Spinal cord (tissue), 10 donors: ENCODE data around the gene PSIP1. TPM values are rescaled to one million over a fixed set of nuclear protein-coding genes. Genes with fewer than 3 reads are reported as not detected.

Experiments
- DNase-seq, 6 donors: peaks; one replicate each; pipeline versions ENCODE4 v3.0.0 to v3.0.0-alpha.2; 2013 to 2015; ENCODE audit warnings: low spot score in 6 of 6, low read depth in 4 of 6
- H3K27ac ChIP-seq: one replicate; pipeline ENCODE4 v1.5.1; 2013; ENCODE audit warnings: low read depth, low read length, control low read depth
- H3K27me3 ChIP-seq: one replicate; pipeline ENCODE4 v1.6.1; 2013; ENCODE audit warnings: low read length; ENCODE audit not compliant: control insufficient read depth, insufficient read depth
- H3K36me3 ChIP-seq: one replicate; pipeline ENCODE4 v1.6.1; 2013; ENCODE audit warnings: low read length; ENCODE audit not compliant: control insufficient read depth, insufficient read depth
- H3K4me1 ChIP-seq: one replicate; pipeline ENCODE4 v1.6.1; 2013; ENCODE audit warnings: low read length; ENCODE audit not compliant: control insufficient read depth, insufficient read depth
- H3K4me3 ChIP-seq: one replicate; pipeline ENCODE4 v1.5.1; 2013; ENCODE audit warnings: low read depth, low read length, control low read depth
- H3K9me3 ChIP-seq: one replicate; pipeline ENCODE4 v1.6.1; 2013; ENCODE audit warnings: low read length; ENCODE audit not compliant: control insufficient read depth, insufficient read depth
- WGBS: methylation state at CpG from one replicate; pipeline ENCODE4 v1.1.5; 2013; ENCODE audit warnings: missing lambda C conversion rate; ENCODE audit not compliant: insufficient coverage; 5-methylcytosine and 5-hydroxymethylcytosine counted together
- polyA plus RNA-seq, 2 donors: library from polyadenylated mRNA; unstranded; fragments of 120-200 nt; gene quantifications; one replicate each; pipeline ENCODE4 v1.2.1, GENCODE V29; 2013; ENCODE audit not compliant: insufficient read length in 2 of 2
- small RNA-seq: library from RNA; depleted of rRNA; stranded (forward); fragments of <200 nt; gene quantifications from one replicate; pipeline ENCODE3, GENCODE V24; 2014; ENCODE audit warnings: low replicate concordance
- total RNA-seq, 2 donors: library from RNA; depleted of rRNA in 1 of 2; stranded (reverse); fragments of 120-200 nt in 1 of 2; fragments of >200 nt in 1 of 2; gene quantifications; one replicate each; pipeline versions ENCODE4 v1.2.3 to v1.2.4, GENCODE V29; 2013 to 2014
- donor health status: healthy.

PSIP1 gene
- total and polyA plus RNA-seq, 4 donors: 114 to 270 (median 164) TPM

- H3K27me3 ChIP-seq: no peaks in the 10 kb centered on the region
- H3K9me3 ChIP-seq: no peaks in the 10 kb centered on the region
- peak overlapping the region; percentile 93 for H3K27ac ChIP-seq
- peak in 2 of 6 donors; percentile 36 to 68 for DNase-seq
- H3K4me1 ChIP-seq: no peaks in the 10 kb centered on the region
- H3K4me3 ChIP-seq: peak overlapping the region; percentile 82
- WGBS: 1% methylated on average over 10 of the region's 18 CpGs
- peaks cover 18% of the 10 kb centered on the region for H3K36me3 ChIP-seq
These were observed 87.4 kb downstream of the PSIP1 start for GRCh38 chr9:15423231-15423985.

- Histone ChIP-seq H3K9me3 (no peaks in the 10 kb centered on the region), H3K27ac (peak within 1 kb of the TSS; percentile 93), H3K4me1 (no peaks in the 10 kb centered on the region), H3K36me3 (peaks cover 15% of the 10 kb centered on the region), H3K4me3 (peak within 1 kb of the TSS; percentile 82), H3K27me3 (no peaks in the 10 kb centered on the region)
- peak; percentile 81 to 99 (median 90) for DNase-seq
- WGBS: under 1% methylated on average over 70 of the region's 70 CpGs
These were observed 88.2 kb downstream of the PSIP1 start, which contains the start of gene SNAPC3 for GRCh38 chr9:15422372-15423230. SNAPC3 (plus strand) TSS chr9:15422876; CDS start chr9:15422880, 4 bp downstream.

- DNase-seq: no peak
- peaks cover 11% of the 10 kb centered on the region for H3K36me3 ChIP-seq
- no peaks in the 10 kb centered on the region for H3K9me3 ChIP-seq
- peak overlapping the region; percentile 82 for H3K4me3 ChIP-seq
- H3K4me1 ChIP-seq: no peaks in the 10 kb centered on the region
- H3K27ac ChIP-seq: peak overlapping the region; percentile 93
- H3K27me3 ChIP-seq: no peaks in the 10 kb centered on the region
- 17% methylated on average over 1 of the region's 9 CpGs for WGBS
These were observed 88.8 kb downstream of the PSIP1 start for GRCh38 chr9:15421990-15422371.

GRCh38 chr9:15421532-15421931, 89.2 kb downstream of the PSIP1 start:
- no peak overlapping the region for H3K4me3 ChIP-seq
- no peak for DNase-seq
- no peaks in the 10 kb centered on the region for H3K9me3 ChIP-seq
- WGBS: 97% methylated on average over 5 of the region's 6 CpGs
- peaks cover 11% of the 10 kb centered on the region for H3K36me3 ChIP-seq
- no peak overlapping the region for H3K27ac ChIP-seq
- H3K4me1 ChIP-seq: no peaks in the 10 kb centered on the region
- no peaks in the 10 kb centered on the region for H3K27me3 ChIP-seq

- no peak for DNase-seq
- H3K9me3 ChIP-seq: no peaks in the 10 kb centered on the region
These were observed 90.0 kb downstream of the PSIP1 start for GRCh38 chr9:15420796-15421195.

GRCh38 chr9:15417626-15418025, 93.1 kb downstream of the PSIP1 start:
- peaks cover 2% of the 10 kb centered on the region for H3K9me3 ChIP-seq

More at GRCh38 chr9:15420796-15421195, 90.0 kb downstream of the PSIP1 start:
- Histone ChIP-seq H3K36me3 (peaks cover 7% of the 10 kb centered on the region), H3K4me3 (no peak overlapping the region), H3K27ac (no peak overlapping the region), H3K4me1 (no peaks in the 10 kb centered on the region), H3K27me3 (no peaks in the 10 kb centered on the region)
- WGBS: no CpG with 5 or more reads among the region's 5 CpGs

GRCh38 chr9:15416880-15417279, 93.9 kb downstream of the PSIP1 start:
- peak in 2 of 6 donors; percentile 36 to 49 for DNase-seq
- Histone ChIP-seq H3K4me1 (no peaks in the 10 kb centered on the region), H3K9me3 (peaks cover 2% of the 10 kb centered on the region), H3K36me3 (no peaks in the 10 kb centered on the region), H3K27me3 (no peaks in the 10 kb centered on the region), H3K4me3 (no peak overlapping the region), H3K27ac (no peak overlapping the region)
- WGBS: no CpG with 5 or more reads among the region's 2 CpGs

More at GRCh38 chr9:15417626-15418025, 93.1 kb downstream of the PSIP1 start:
- no peak overlapping the region for H3K4me3 ChIP-seq
- H3K4me1 ChIP-seq: no peaks in the 10 kb centered on the region
- H3K27me3 ChIP-seq: no peaks in the 10 kb centered on the region
- no peaks in the 10 kb centered on the region for H3K36me3 ChIP-seq
- WGBS: 55% methylated on average over 6 of the region's 6 CpGs
- no peak overlapping the region for H3K27ac ChIP-seq
- DNase-seq: no peak

Small RNA genes lying within 50 kb of the gene (small RNA-seq; reads per million reads assigned to genes)
- gene AL513423.1: not detected
- not detected for gene RN7SL98P
- not detected for gene RNU6-246P
- gene RNU6-319P: not detected

Other genes starting within 250 kb of the PSIP1 start
- 10 to 100 TPM; 13.6 to 25.2 TPM for gene TTC39B, start 203.8 kb downstream of the PSIP1 start, total RNA-seq
- gene TTC39B, start 203.8 kb downstream of the PSIP1 start, polyA plus RNA-seq: 1 to 10 TPM; 5.3 to 6.5 TPM
- 10 to 100 TPM; 49.9 to 74.3 TPM for gene SNAPC3, start 88.1 kb downstream of the PSIP1 start, total RNA-seq
- 10 to 100 TPM; 46.3 to 48.8 TPM for gene SNAPC3, start 88.1 kb downstream of the PSIP1 start, polyA plus RNA-seq
- gene CCDC171, start 42.1 kb upstream of the PSIP1 start, total RNA-seq: 10 to 100 TPM; 23.6 to 28.3 TPM
- 10 to 100 TPM in 1 of 2 donors, 1 to 10 TPM in 1; 3.3 to 10.7 TPM for gene CCDC171, start 42.1 kb upstream of the PSIP1 start, polyA plus RNA-seq